IMR-90 (cell line): ENCODE measurements around the gene VDR. TPM values are rescaled to one million over a fixed set of nuclear protein-coding genes. Genes with fewer than 3 reads are reported as not detected.

Experiments
- ATAC-seq: fragments of 200-7000 bp; cut with Tn5 transposase; 2 replicates; pipeline ENCODE4 v1.9.1; 2020; ENCODE audit warnings: low read depth, mild to moderate bottlenecking, moderate library complexity
- BruUV-seq: library from RNA; stranded (reverse); fragments of 400-500 nt; replicated peaks from 2 replicates; lab custom pipeline; 2021; lab: Mats Ljungman, UMichigan
- CTCF ChIA-PET: fragments of 300-600 bp; formaldehyde crosslinking; extraction: SDS; loops from one replicate; lab custom pipeline; 2021; ENCODE audit warnings: antibody characterized with exemption; lab: Yijun Ruan, JAX
- POLR2A ChIA-PET: fragments of 300-600 bp; sonication (Branson Sonifier 250); formaldehyde crosslinking; loops from one replicate; lab custom pipeline; 2022; ENCODE audit warnings: antibody characterized with exemption; ENCODE audit not compliant: unreplicated experiment; lab: Charles Lee
- DNase-seq: peaks from one replicate; pipeline ENCODE4 v3.0.0; 2013
- H2AFZ ChIP-seq: replicated peaks from 2 replicates; pipeline ENCODE3; 2013; ENCODE audit warnings: low read length, mild to moderate bottlenecking; ENCODE audit not compliant: poor library complexity
- H2AK5ac ChIP-seq: 2 replicates; pipeline ENCODE4 v1.6.1; 2013; ENCODE audit warnings: low read depth, low read length, inconsistent platforms
- H2AK9ac ChIP-seq: replicated peaks from 2 replicates; pipeline ENCODE3; 2013; ENCODE audit warnings: mild to moderate bottlenecking, low read depth, low read length, moderate library complexity; ENCODE audit not compliant: poor library complexity
- H2BK120ac ChIP-seq: 2 replicates; pipeline ENCODE4 v1.6.1; 2013; ENCODE audit warnings: low read depth, low read length, inconsistent platforms
- H2BK15ac ChIP-seq: 3 replicates; pipeline ENCODE4 v1.6.1; 2013; ENCODE audit warnings: low read depth, low read length, inconsistent platforms
- H2BK20ac ChIP-seq: 2 replicates; pipeline ENCODE4 v1.6.1; 2013; ENCODE audit warnings: low read depth, mild to moderate bottlenecking, inconsistent platforms, low read length, moderate library complexity
- H2BK5ac ChIP-seq: 2 replicates; pipeline ENCODE4 v1.6.1; 2013; ENCODE audit warnings: mild to moderate bottlenecking, low read depth, low read length, inconsistent platforms; ENCODE audit not compliant: poor library complexity, severe bottlenecking
- H3K14ac ChIP-seq: replicated peaks from 2 replicates; pipeline ENCODE4 v1.6.1; 2013; ENCODE audit warnings: low read depth, low read length, inconsistent platforms
- H3K18ac ChIP-seq: 2 replicates; pipeline ENCODE4 v1.6.1; 2013; ENCODE audit warnings: low read depth, low read length, control low read depth
- H3K23ac ChIP-seq: 2 replicates; pipeline ENCODE4 v1.6.1; 2013; ENCODE audit warnings: low read depth, low read length, inconsistent platforms
- H3K27ac ChIP-seq: 2 replicates; pipeline ENCODE4 v1.5.1; 2013; ENCODE audit warnings: mild to moderate bottlenecking, control low read depth, low read length; ENCODE audit not compliant: insufficient read depth
- H3K27me3 ChIP-seq: 2 replicates; pipeline ENCODE4 v1.6.1; 2013; ENCODE audit warnings: low read length; ENCODE audit not compliant: control insufficient read depth, insufficient read depth
- H3K36me3 ChIP-seq: 2 replicates; pipeline ENCODE4 v1.6.1; 2013; ENCODE audit warnings: low read length, mixed read lengths; ENCODE audit not compliant: control insufficient read depth, insufficient read depth
- H3K4ac ChIP-seq: 2 replicates; pipeline ENCODE4 v1.6.1; 2013; ENCODE audit warnings: low read depth, low read length, inconsistent platforms
- H3K4me1 ChIP-seq: 2 replicates; pipeline ENCODE4 v1.6.1; 2013; ENCODE audit warnings: low read length, mixed read lengths; ENCODE audit not compliant: control insufficient read depth, insufficient read depth
- H3K4me2 ChIP-seq: 2 replicates; pipeline ENCODE4 v1.6.1; 2013; ENCODE audit warnings: low read depth, mild to moderate bottlenecking, control low read depth, low read length, moderate library complexity
- H3K4me3 ChIP-seq: 2 replicates; pipeline ENCODE4 v1.5.1; 2013; ENCODE audit warnings: low read depth, mild to moderate bottlenecking, control low read depth, low read length, moderate library complexity; ENCODE audit not compliant: insufficient read depth
- H3K56ac ChIP-seq: 2 replicates; pipeline ENCODE4 v1.6.1; 2013; ENCODE audit warnings: low read length, inconsistent platforms; ENCODE audit not compliant: insufficient read depth; ENCODE audit errors: extremely low read depth
- H3K79me1 ChIP-seq, 2 experiments: 2 replicates each; pipeline ENCODE4 v1.6.1; 2013; ENCODE audit warnings: low read length in 2 of 2, inconsistent platforms in 1 of 2, low read depth in 1 of 2
- H3K9ac ChIP-seq: 2 replicates; pipeline ENCODE4 v1.6.1; 2013; ENCODE audit warnings: low read depth, low read length, control low read depth
- H3K9me1 ChIP-seq: 2 replicates; pipeline ENCODE4 v1.6.1; 2013; ENCODE audit warnings: low read length, inconsistent platforms; ENCODE audit not compliant: insufficient read depth
- H3K9me3 ChIP-seq: 2 replicates; pipeline ENCODE4 v1.6.1; 2013; ENCODE audit warnings: low read length; ENCODE audit not compliant: control insufficient read depth, insufficient read depth
- H4K20me1 ChIP-seq: 2 replicates; pipeline ENCODE4 v1.6.1; 2013; ENCODE audit warnings: low read length, inconsistent platforms; ENCODE audit not compliant: insufficient read depth
- H4K5ac ChIP-seq: 2 replicates; pipeline ENCODE4 v1.6.1; 2013; ENCODE audit warnings: mild to moderate bottlenecking, low read depth, low read length, control low read depth
- H4K8ac ChIP-seq, 2 experiments: 2 replicates each; pipeline ENCODE4 v1.6.1; 2013; ENCODE audit warnings: low read depth in 2 of 2, low read length in 2 of 2, control low read depth in 1 of 2, inconsistent platforms in 1 of 2
- H4K91ac ChIP-seq: 2 replicates; pipeline ENCODE4 v1.6.1; 2013; ENCODE audit warnings: low read depth, low read length, inconsistent platforms; ENCODE audit not compliant: insufficient read depth
- CEBPB ChIP-seq: IDR thresholded peaks from 2 replicates; pipeline ENCODE4 v1.6.1; 2012; ENCODE audit warnings: low read depth, low read length, improper control_type of control experiment
- CTCF ChIP-seq: conservative IDR thresholded peaks from 2 replicates; pipeline ENCODE4 v1.5.1; 2012; ENCODE audit warnings: mild to moderate bottlenecking, low read depth, low read length, improper control_type of control experiment
- ELK1 ChIP-seq: fragments of 150-350 bp; IDR thresholded peaks from 2 replicates; pipeline ENCODE4 v1.6.1; 2016; ENCODE audit warnings: low read depth, mild to moderate bottlenecking, low read length, moderate library complexity, borderline replicate concordance
- MAFK ChIP-seq: IDR thresholded peaks from 2 replicates; pipeline ENCODE4 v1.6.1; 2012; ENCODE audit warnings: low read depth, low read length, improper control_type of control experiment
- USF2 ChIP-seq: fragments of 150-350 bp; IDR thresholded peaks from 2 replicates; pipeline ENCODE4 v1.6.1; 2017; ENCODE audit warnings: mild to moderate bottlenecking, antibody characterized with exemption, low read length, low read depth
- whole genome bisulfite sequencing, 2 experiments: methylation state at CpG; one replicate each; pipeline versions ENCODE4 v1.1.5 to v1.1.7; 2013; ENCODE audit warnings: missing lambda C conversion rate in 2 of 2; ENCODE audit not compliant: insufficient read length in 1 of 2; ENCODE audit errors: extremely low coverage in 2 of 2; 5-methylcytosine and 5-hydroxymethylcytosine counted together
- dilution Hi-C: fragments of 300-500 bp; cut with HindIII; formaldehyde crosslinking; loops from one replicate; pipeline ENCODE4 v1.14.3; 2018; ENCODE audit warnings: low sequenced_read_pairs; ENCODE audit not compliant: unreplicated experiment
- in situ Hi-C: fragments of 300-500 bp; cut with MboI; formaldehyde crosslinking; loops from 3 replicates; pipeline ENCODE4 v1.14.3; 2019; ENCODE audit warnings: low sequenced_read_pairs, inconsistent platforms, mixed read lengths
- intact Hi-C: fragments of 100-400 bp; cut with micrococcal nuclease; formaldehyde crosslinking; loops from 2 replicates; pipeline ENCODE4 v1.10.0; 2022
- polyA plus RNA-seq, 3 experiments: library from polyadenylated mRNA; depleted of rRNA; stranded (reverse); fragments of >200 nt; gene quantifications; 2 replicates each; pipeline ENCODE4 v1.2.3, GENCODE V29; 2012; ENCODE audit warnings: low replicate concordance in 1 of 3
- total RNA-seq: library from RNA; depleted of rRNA; stranded (reverse); fragments of >200 nt; gene quantifications from 2 replicates; pipeline ENCODE4 v1.2.3, GENCODE V29; 2012

Gene VDR
- total and polyA plus RNA-seq, 2 of the 4 experiments (the other 2 are of a cell fraction), result 5.4 to 8.5 TPM

GRCh38 chr12:47885566-47885965 is 19.2 kb downstream of the VDR start:
- H2AK5ac ChIP-seq, result no peak overlapping the region
- TF ChIP-seq USF2, result no peak
- no peak for TF ChIP-seq MAFK
- peak; percentile 72 for TF ChIP-seq CEBPB
- TF ChIP-seq CTCF, result no peak
- no peak for TF ChIP-seq ELK1
- no peak overlapping the region for H3K4ac ChIP-seq
- H3K27ac ChIP-seq, result no peak overlapping the region
- ATAC-seq (no peak), DNase-seq (no peak)
- intact Hi-C loops (no loop called here), in situ Hi-C loops (no loop called here), dilution Hi-C loops (no loop called here)
- H2BK120ac ChIP-seq, result no peak overlapping the region
- no peak overlapping the region for H2AK9ac ChIP-seq
- H3K14ac ChIP-seq, result no peak overlapping the region
- peaks cover 16% of the 10 kb centered on the region for H3K4me1 ChIP-seq
- no peak overlapping the region for H2AFZ ChIP-seq
- peaks cover 19% of the 10 kb centered on the region for H3K9me1 ChIP-seq
- WGBS, 2 experiments, result no CpG with 5 or more reads among the region's 2 CpGs
- no peak overlapping the region for H4K8ac ChIP-seq
- H2BK5ac ChIP-seq, result no peak overlapping the region
- H3K79me1 ChIP-seq, result peaks cover 0 to 24% of the 10 kb centered on the region in 2 experiments; a peak in 1 of 4 replicates
- 0 out of 3 replicates have a peak overlapping the region, but pooled peaks have one; percentile 27 for H2BK15ac ChIP-seq
- no peak overlapping the region for H3K56ac ChIP-seq
- no peaks in the 10 kb centered on the region for H4K20me1 ChIP-seq
- peak overlapping the region; percentile 62; the same call in 1 of the 2 replicates for H2BK20ac ChIP-seq
- no TSS peak for BruUV-seq
- no peak overlapping the region for H3K4me2 ChIP-seq
- no peak overlapping the region for H3K23ac ChIP-seq
- H3K36me3 ChIP-seq, result no peaks in the 10 kb centered on the region
- no peaks in the 10 kb centered on the region for H3K27me3 ChIP-seq
- no peak overlapping the region for H3K4me3 ChIP-seq
- ChIA-PET POLR2A (no interaction called here), CTCF (interaction anchor here (0.8 kb wide), 1 partner anchor 78 kb away, joined by 3 read pairs; the partner anchor contains the start of gene TMEM106C)
- no peak overlapping the region for H3K18ac ChIP-seq
- H4K5ac ChIP-seq, result no peak overlapping the region
- H3K9ac ChIP-seq, result no peak overlapping the region
- no peaks in the 10 kb centered on the region for H3K9me3 ChIP-seq
- no peak overlapping the region for H4K91ac ChIP-seq
